K562 (cell line): ENCODE data around the gene RHEB. TPM values are rescaled to one million over a fixed set of nuclear protein-coding genes. Genes with fewer than 3 reads are reported as not detected.
A peak's percentile ranks its signal among the peaks of the same experiment; 100 is the strongest.

ENCODE experiments used
- ATAC-seq: fragments of 200-7000 bp; cut with Tn5 transposase; 3 replicates; pipeline ENCODE4 v1.9.1; 2020; ENCODE audit warnings: moderate library complexity
- BruUV-seq: library from RNA; stranded (reverse); fragments of 400-500 nt; replicated peaks from 2 replicates; lab custom pipeline; 2021; lab: Mats Ljungman, UMichigan
- CTCF ChIA-PET: fragments of 300-600 bp; formaldehyde crosslinking; extraction: SDS; loops from one replicate; lab custom pipeline; 2021; ENCODE audit warnings: low intra/inter-chr PET ratio; lab: Yijun Ruan, JAX
- POLR2A ChIA-PET: fragments of 300-600, 350-650 bp; sonication (Branson Sonifier 250); formaldehyde crosslinking; extraction: SDS; loops from one replicate; lab custom pipeline; 2021; ENCODE audit warnings: antibody characterized with exemption, inconsistent platforms; lab: Yijun Ruan, JAX
- DNase-seq, 4 experiments: peaks; one replicate each; pipeline versions ENCODE4 v3.0.0 to v3.0.0-alpha.2; 2011 to 2018; ENCODE audit warnings: low spot score in 3 of 4, mixed read lengths in 3 of 4; ENCODE audit errors: extremely low read depth in 1 of 4
- FAIRE-seq: peaks from 2 replicates; lab custom pipeline; 2011; peaks lifted over from hg19 to GRCh38; lab: Jason Lieb, UNC
- H2AFZ ChIP-seq: 2 replicates; pipeline ENCODE4 v1.6.0; 2011; ENCODE audit warnings: low read depth, low read length, control low read depth, inconsistent platforms
- H3K27ac ChIP-seq: fragments of 200-600 bp; 3 replicates; pipeline ENCODE4 v1.8.0; 2011; ENCODE audit warnings: low read depth, mild to moderate bottlenecking, control low read depth, inconsistent platforms, low read length, moderate library complexity, mixed read lengths; ENCODE audit errors: extremely low read depth
- H3K27me3 ChIP-seq, 2 experiments: fragments of 300-600 bp in 1 of 2; 2 replicates in 1 of 2; 3 replicates in 1 of 2; pipeline versions ENCODE4 v1.6.0 to v1.8.0; 2011; ENCODE audit warnings: inconsistent platforms in 2 of 2, low read length in 2 of 2, mild to moderate bottlenecking in 1 of 2, mixed read lengths in 1 of 2, moderate library complexity in 1 of 2; ENCODE audit not compliant: control insufficient read depth in 2 of 2, insufficient read depth in 2 of 2
- H3K36me3 ChIP-seq: fragments of 300-600 bp; 3 replicates; pipeline ENCODE4 v1.8.0; 2011; ENCODE audit warnings: mild to moderate bottlenecking, low read length, inconsistent platforms; ENCODE audit not compliant: control insufficient read depth, insufficient read depth
- H3K4me1 ChIP-seq, 2 experiments: fragments of 200-600 bp in 1 of 2; replicated peaks in 1 of 2; 2 replicates in 1 of 2; 3 replicates in 1 of 2; pipeline versions ENCODE4 v1.5.1 to v1.8.0; 2011; ENCODE audit warnings: inconsistent platforms in 2 of 2, low read length in 2 of 2, mild to moderate bottlenecking in 1 of 2, mixed read lengths in 1 of 2, moderate library complexity in 1 of 2; ENCODE audit not compliant: control insufficient read depth in 2 of 2, insufficient read depth in 2 of 2
- H3K4me2 ChIP-seq: 2 replicates; pipeline ENCODE4 v1.6.1; 2011; ENCODE audit warnings: low read length, control low read depth, inconsistent platforms, mixed read lengths; ENCODE audit not compliant: insufficient read depth
- H3K4me3 ChIP-seq: fragments of 200-600 bp; sonication (generic), shearing (Covaris generic); 2 replicates; pipeline ENCODE4 v1.5.1; 2016; ENCODE audit warnings: control low read depth, inconsistent platforms
- H3K79me2 ChIP-seq: fragments of 200-600 bp; 3 replicates; pipeline ENCODE4 v1.8.0; 2011; ENCODE audit warnings: low read length, inconsistent platforms; ENCODE audit not compliant: control insufficient read depth, insufficient read depth
- H3K9ac ChIP-seq, 2 experiments: 2 replicates each; pipeline versions ENCODE4 v1.6.0 to v1.6.1; 2011; ENCODE audit warnings: low read depth in 2 of 2, low read length in 2 of 2, control low read depth in 1 of 2, inconsistent platforms in 1 of 2, mild to moderate bottlenecking in 1 of 2, mixed read lengths in 1 of 2; ENCODE audit not compliant: insufficient read depth in 1 of 2
- H3K9me1 ChIP-seq: one replicate; pipeline ENCODE4 v1.6.0; 2011; ENCODE audit warnings: inconsistent platforms, mild to moderate bottlenecking, low read length, moderate library complexity; ENCODE audit not compliant: control insufficient read depth, insufficient read depth
- H3K9me3 ChIP-seq: replicated peaks from 2 replicates; pipeline ENCODE4 v1.5.1; 2011; ENCODE audit warnings: low read depth, low read length, inconsistent platforms; ENCODE audit not compliant: control insufficient read depth, insufficient read depth
- H4K20me1 ChIP-seq: replicated peaks from 2 replicates; pipeline ENCODE4 v1.6.1; 2011; ENCODE audit warnings: low read length, inconsistent platforms, mixed read lengths; ENCODE audit not compliant: control insufficient read depth, insufficient read depth
- CHCHD3 ChIP-seq: fragments of 250-450 bp; sonication (Bioruptor Pico); IDR thresholded peaks from 2 replicates; pipeline ENCODE4 v2.1.2; 2022; ENCODE audit warnings: mild to moderate bottlenecking
- E2F1 ChIP-seq: sonication (generic); formaldehyde crosslinking; IDR thresholded peaks from 2 replicates; pipeline ENCODE4 v1.8.1; 2023; ENCODE audit warnings: mild to moderate bottlenecking, missing genetic modification reagents, moderate library complexity
- FOXK2 ChIP-seq, 2 experiments: fragments of 450-650 bp; IDR thresholded peaks in 1 of 2; conservative IDR thresholded peaks in 1 of 2; 2 replicates each; pipeline ENCODE4 v1.6.1; 2016; ENCODE audit warnings: low read depth in 2 of 2, mild to moderate bottlenecking in 1 of 2
- ID3 ChIP-seq, 2 experiments: fragments of 250-450 bp in 1 of 2; fragments of 450-650 bp in 1 of 2; sonication (Bioruptor Pico) in 1 of 2; IDR thresholded peaks; 2 replicates each; pipeline versions ENCODE4 v1.6.1 to v1.8.0; 2016 to 2021; ENCODE audit warnings: mild to moderate bottlenecking in 2 of 2, moderate library complexity in 2 of 2, missing compliant biosample characterization in 1 of 2, missing genetic modification characterization in 1 of 2
- PKNOX1 ChIP-seq: fragments of 450-650 bp; IDR thresholded peaks from 2 replicates; pipeline ENCODE4 v1.6.1; 2016
- ZEB2 ChIP-seq: fragments of 450-650 bp; IDR thresholded peaks from 2 replicates; pipeline ENCODE4 v1.6.1; 2016
- WGBS: fragments of 100-300 bp; shearing (Covaris generic); methylation state at CpG from one replicate; pipeline ENCODE4 v1.1.6; 2016; ENCODE audit warnings: low coverage, mixed read lengths; ENCODE audit not compliant: insufficient coverage; ENCODE audit errors: missing lambda C conversion rate; 5-methylcytosine and 5-hydroxymethylcytosine counted together
- in situ Hi-C: fragments of 300-500 bp; cut with MboI; formaldehyde crosslinking; loops from 4 replicates; pipeline ENCODE4 v1.15.0; 2018; ENCODE audit warnings: inconsistent platforms, mixed read lengths
- intact Hi-C: fragments of 100-400 bp; cut with micrococcal nuclease; formaldehyde crosslinking; loops from 2 replicates; pipeline ENCODE4 v1.14.2; 2022
- polyA plus RNA-seq, 8 experiments: library from polyadenylated mRNA; depleted of rRNA in 4 of 8; stranded (reverse) in 5 of 8; unstranded in 3 of 8; fragments of >200 nt; fragmentation: Nextera tagmentation in 2 of 8; fragmentation: Illumina TruSeq in 1 of 8; extraction: Ambion mirVana in 2 of 8; extraction: Trizol in 1 of 8; gene quantifications; 2 replicates each; pipeline versions ENCODE4 v1.2.1 to v1.2.3, GENCODE V29; 2011 to 2014; ENCODE audit warnings: inconsistent platforms in 1 of 8, missing spikeins in 1 of 8
- total RNA-seq, 7 experiments: library from RNA; depleted of rRNA in 6 of 7; stranded (reverse); fragments of >200 nt in 6 of 7; fragmentation: Illumina TruSeq in 2 of 7; extraction: Trizol in 2 of 7; gene quantifications; 2 replicates each; pipeline versions ENCODE4 v1.2.1 to v1.2.3, GENCODE V29; 2011 to 2021; ENCODE audit warnings: low replicate concordance in 1 of 7
- TF ChIP-seq, protein P1 (sequence below), 3 experiments: IDR thresholded peaks in 2 of 3; conservative IDR thresholded peaks in 1 of 3; 2 replicates each; pipeline ENCODE4 v1.5.1; 2011 to 2012; ENCODE audit warnings: low read length in 3 of 3, mild to moderate bottlenecking in 3 of 3, control low read depth in 2 of 3, improper control_type of control experiment in 1 of 3, inconsistent platforms in 1 of 3, low read depth in 1 of 3, mixed read lengths in 1 of 3, moderate library complexity in 1 of 3; ENCODE audit not compliant: insufficient read depth in 2 of 3

Gene RHEB
- total and polyA plus RNA-seq, 9 of the 15 experiments (the other 6 are each of a cell fraction or from before 2014, with no cell fraction given): 28.5 to 249 (median 182) TPM

GRCh38 chr7:151506901-151507382 is 12.8 kb downstream of the RHEB start:
- H3K4me2 ChIP-seq: no peak overlapping the region
- ChIA-PET CTCF (no interaction called here), POLR2A (interaction anchor here (0.6 to 6.2 kb wide), 6 partner anchors 10 to 359 kb away, joined by 3 to 71 read pairs (median 4); partner anchors contain the start of gene RHEB)
- H4K20me1 ChIP-seq: peaks cover 55% of the 10 kb centered on the region
- H3K27ac ChIP-seq: no peak overlapping the region
- H3K4me1 ChIP-seq: peaks cover 5 to 30% of the 10 kb centered on the region in 2 experiments; a peak in 4 of 5 replicates
- FAIRE-seq: no peak
- DNase-seq: peak; percentile 36 to 65 (median 59)
- peaks cover 12% of the 10 kb centered on the region for H3K36me3 ChIP-seq
- in situ Hi-C loops (no loop called here), intact Hi-C loops (no loop called here)
- ATAC-seq: peak; percentile 71
- no peaks in the 10 kb centered on the region for H3K9me3 ChIP-seq
- no peak overlapping the region for H3K9ac ChIP-seq
- peaks cover 13% of the 10 kb centered on the region for H3K9me1 ChIP-seq
- H2AFZ ChIP-seq: no peak overlapping the region
- no TSS peak for BruUV-seq
- H3K4me3 ChIP-seq: no peak overlapping the region
- WGBS: 46% methylated on average over 5 of the region's 5 CpGs
- no peaks in the 10 kb centered on the region for H3K27me3 ChIP-seq
- TF ChIP-seq E2F1 (CRISPR knock-in tag) (peak; percentile 26; the same call in 1 of the 2 replicates), ID3 (CRISPR knock-in tag; IDR thresholded peaks at IDR 0.05) (no peak), ID3 (tag; IDR thresholded peaks at IDR 0.05) (no peak), CHCHD3 (CRISPR knock-in tag) (0 out of 2 replicates have a peak, but pooled peaks have one; percentile 53), PKNOX1 (peak; percentile 50; the same call in 1 of the 2 replicates), FOXK2 (conservative IDR thresholded peaks at IDR 0.05 in 1 of 2, IDR thresholded peaks at IDR 0.05 in 1 of 2; ENCODE audit: low read depth in 2 of 2) (0 out of 4 replicates have a peak, but pooled peaks of 1 of the 2 experiments have one; percentile 30), ZEB2 (no peak)
- TF ChIP-seq, protein P1, sequence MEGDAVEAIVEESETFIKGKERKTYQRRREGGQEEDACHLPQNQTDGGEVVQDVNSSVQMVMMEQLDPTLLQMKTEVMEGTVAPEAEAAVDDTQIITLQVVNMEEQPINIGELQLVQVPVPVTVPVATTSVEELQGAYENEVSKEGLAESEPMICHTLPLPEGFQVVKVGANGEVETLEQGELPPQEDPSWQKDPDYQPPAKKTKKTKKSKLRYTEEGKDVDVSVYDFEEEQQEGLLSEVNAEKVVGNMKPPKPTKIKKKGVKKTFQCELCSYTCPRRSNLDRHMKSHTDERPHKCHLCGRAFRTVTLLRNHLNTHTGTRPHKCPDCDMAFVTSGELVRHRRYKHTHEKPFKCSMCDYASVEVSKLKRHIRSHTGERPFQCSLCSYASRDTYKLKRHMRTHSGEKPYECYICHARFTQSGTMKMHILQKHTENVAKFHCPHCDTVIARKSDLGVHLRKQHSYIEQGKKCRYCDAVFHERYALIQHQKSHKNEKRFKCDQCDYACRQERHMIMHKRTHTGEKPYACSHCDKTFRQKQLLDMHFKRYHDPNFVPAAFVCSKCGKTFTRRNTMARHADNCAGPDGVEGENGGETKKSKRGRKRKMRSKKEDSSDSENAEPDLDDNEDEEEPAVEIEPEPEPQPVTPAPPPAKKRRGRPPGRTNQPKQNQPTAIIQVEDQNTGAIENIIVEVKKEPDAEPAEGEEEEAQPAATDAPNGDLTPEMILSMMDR (IDR thresholded peaks at IDR 0.05 in 2 of 3, conservative IDR thresholded peaks at IDR 0.05 in 1 of 3; ENCODE audit: insufficient read depth in 2 of 3, low read depth in 1 of 3, low read length in 3 of 3): peak; percentile 15 to 57 (median 47); a peak in 4 of 6 replicates
- H3K79me2 ChIP-seq: peaks cover 100% of the 10 kb centered on the region
